Activated CD8-positive, alpha-beta T cell treated with anti-CD3 and anti-CD28 coated beads for 36 hours (primary cell): Measurements from ENCODE around the gene SPINK6. TPM values are rescaled to one million over a fixed set of nuclear protein-coding genes. Genes with fewer than 3 reads are reported as not detected.

Source experiments
- ATAC-seq: fragments of 200-7000 bp; cut with Tn5 transposase; one replicate; pipeline ENCODE4 v1.10.0; 2021; ENCODE audit warnings: mild to moderate bottlenecking, moderate library complexity
- CTCF ChIA-PET: fragments of 350-600 bp; sonication (Branson Sonifier 250); formaldehyde crosslinking; loops from one replicate; lab custom pipeline; 2021; ENCODE audit warnings: antibody characterized with exemption; lab: Charles Lee
- POLR2A ChIA-PET: fragments of 350-600 bp; sonication (Branson Sonifier 250); formaldehyde crosslinking; loops from one replicate; lab custom pipeline; 2021; ENCODE audit warnings: antibody characterized with exemption; lab: Charles Lee
- DNase-seq: peaks from one replicate; pipeline ENCODE4 v3.0.0-alpha.2; 2020
- H3K27ac Mint-ChIP-seq: one replicate; pipeline ENCODE4 v1.8.0; 2021; ENCODE audit warnings: mild to moderate bottlenecking, mixed read lengths
- H3K27me3 Mint-ChIP-seq: one replicate; pipeline ENCODE4 v1.8.0; 2021; ENCODE audit warnings: mixed read lengths
- H3K36me3 Mint-ChIP-seq: one replicate; pipeline ENCODE4 v1.8.0; 2021; ENCODE audit warnings: low read depth, mixed read lengths
- H3K4me1 Mint-ChIP-seq: one replicate; pipeline ENCODE4 v1.8.0; 2021; ENCODE audit warnings: low read depth, mixed read lengths
- H3K4me3 Mint-ChIP-seq: one replicate; pipeline ENCODE4 v1.8.0; 2021; ENCODE audit warnings: mild to moderate bottlenecking, moderate library complexity, mixed read lengths
- H3K9me3 Mint-ChIP-seq: one replicate; pipeline ENCODE4 v1.8.0; 2021; ENCODE audit warnings: mixed read lengths
- intact Hi-C: fragments of 100-400 bp; cut with micrococcal nuclease; formaldehyde crosslinking; loops from one replicate; pipeline ENCODE4 v1.10.0; 2022
- total RNA-seq, 2 experiments: library from RNA; stranded (reverse); gene quantifications; one replicate each; pipeline ENCODE4 v1.2.3, GENCODE V29; 2021
- TF ChIP-seq, protein P1 (sequence below): fragments of 200-600 bp; IDR thresholded peaks from one replicate; pipeline ENCODE4 v1.8.0; 2022; ENCODE audit warnings: antibody characterized with exemption, mild to moderate bottlenecking

SPINK6 gene
- total RNA-seq, 2 experiments from 2014 or later: not detected

DNA sequence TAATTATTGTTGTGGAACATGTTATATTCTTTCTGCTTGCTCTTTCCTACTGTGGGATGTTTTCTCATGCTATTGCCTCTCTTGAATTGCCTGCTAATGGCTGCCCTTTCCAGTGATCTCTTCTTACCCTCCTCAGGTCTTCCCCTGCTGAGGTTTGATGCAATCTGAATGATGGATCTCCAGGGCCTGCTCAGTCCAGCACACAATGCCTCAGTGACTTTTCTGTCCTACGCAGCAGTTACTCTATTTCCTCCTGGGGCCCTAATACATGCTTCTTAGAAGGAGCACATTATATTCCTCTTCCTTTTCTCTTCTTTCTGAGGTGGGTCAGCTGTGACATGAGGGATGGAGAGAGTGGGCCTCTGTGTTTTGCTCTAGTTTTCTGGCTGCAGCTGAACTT is 34.6 kb upstream of the SPINK6 start, which contains the start of gene SPINK14:
Gene SPINK14, plus strand, starts transcription at position 301 of the 400 bp plus-strand sequence. CDS start 1,187 bp downstream, outside the sequence.
- Mint-ChIP-seq H3K9me3 (no peaks in the 10 kb centered on the region), H3K4me1 (no peaks in the 10 kb centered on the region), H3K4me3 (no peak within 1 kb of the TSS), H3K27ac (no peak within 1 kb of the TSS), H3K27me3 (peaks cover 1% of the 10 kb centered on the region), H3K36me3 (no peaks in the 10 kb centered on the region)
- CTCF ChIA-PET: no interaction called here
- POLR2A ChIA-PET: no interaction called here
- intact Hi-C loops: no loop called here
- DNase-seq (no peak), ATAC-seq (no peak)
- TF ChIP-seq, protein P1, sequence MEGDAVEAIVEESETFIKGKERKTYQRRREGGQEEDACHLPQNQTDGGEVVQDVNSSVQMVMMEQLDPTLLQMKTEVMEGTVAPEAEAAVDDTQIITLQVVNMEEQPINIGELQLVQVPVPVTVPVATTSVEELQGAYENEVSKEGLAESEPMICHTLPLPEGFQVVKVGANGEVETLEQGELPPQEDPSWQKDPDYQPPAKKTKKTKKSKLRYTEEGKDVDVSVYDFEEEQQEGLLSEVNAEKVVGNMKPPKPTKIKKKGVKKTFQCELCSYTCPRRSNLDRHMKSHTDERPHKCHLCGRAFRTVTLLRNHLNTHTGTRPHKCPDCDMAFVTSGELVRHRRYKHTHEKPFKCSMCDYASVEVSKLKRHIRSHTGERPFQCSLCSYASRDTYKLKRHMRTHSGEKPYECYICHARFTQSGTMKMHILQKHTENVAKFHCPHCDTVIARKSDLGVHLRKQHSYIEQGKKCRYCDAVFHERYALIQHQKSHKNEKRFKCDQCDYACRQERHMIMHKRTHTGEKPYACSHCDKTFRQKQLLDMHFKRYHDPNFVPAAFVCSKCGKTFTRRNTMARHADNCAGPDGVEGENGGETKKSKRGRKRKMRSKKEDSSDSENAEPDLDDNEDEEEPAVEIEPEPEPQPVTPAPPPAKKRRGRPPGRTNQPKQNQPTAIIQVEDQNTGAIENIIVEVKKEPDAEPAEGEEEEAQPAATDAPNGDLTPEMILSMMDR: no peak

DNA sequence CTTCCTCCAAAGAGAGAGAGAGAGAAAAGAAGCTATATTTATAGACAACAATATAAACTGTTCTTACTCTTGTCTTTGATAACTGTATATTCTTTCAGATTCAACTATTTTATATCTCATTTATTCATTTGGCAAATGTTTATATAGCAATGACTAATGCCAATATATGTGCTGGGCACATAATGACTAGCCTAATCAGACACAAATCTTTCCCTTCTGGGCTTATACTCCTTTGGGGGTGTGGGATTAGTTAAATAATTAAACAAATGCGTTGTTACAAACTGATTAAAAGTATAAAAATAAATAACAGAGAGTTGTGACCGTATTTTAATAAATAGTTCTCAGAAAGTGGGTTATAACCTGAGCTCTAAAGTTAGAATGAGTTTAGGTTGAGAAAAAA is 30.5 kb upstream of the SPINK6 start:
- no peaks in the 10 kb centered on the region for H3K9me3 Mint-ChIP-seq
- ChIA-PET POLR2A (no interaction called here), CTCF (interaction anchor here (0.9 kb wide), 1 partner anchor 559 kb away, joined by 4 read pairs; no protein-coding TSS in a partner anchor)
- ATAC-seq (no peak), DNase-seq (no peak)
- H3K36me3 Mint-ChIP-seq: no peaks in the 10 kb centered on the region
- H3K27me3 Mint-ChIP-seq: peaks cover 5% of the 10 kb centered on the region
- intact Hi-C loops: no loop called here
- no peaks in the 10 kb centered on the region for H3K4me1 Mint-ChIP-seq
- H3K27ac Mint-ChIP-seq: no peak overlapping the region
- H3K4me3 Mint-ChIP-seq: no peak overlapping the region
- TF ChIP-seq, protein P1: no peak

DNA sequence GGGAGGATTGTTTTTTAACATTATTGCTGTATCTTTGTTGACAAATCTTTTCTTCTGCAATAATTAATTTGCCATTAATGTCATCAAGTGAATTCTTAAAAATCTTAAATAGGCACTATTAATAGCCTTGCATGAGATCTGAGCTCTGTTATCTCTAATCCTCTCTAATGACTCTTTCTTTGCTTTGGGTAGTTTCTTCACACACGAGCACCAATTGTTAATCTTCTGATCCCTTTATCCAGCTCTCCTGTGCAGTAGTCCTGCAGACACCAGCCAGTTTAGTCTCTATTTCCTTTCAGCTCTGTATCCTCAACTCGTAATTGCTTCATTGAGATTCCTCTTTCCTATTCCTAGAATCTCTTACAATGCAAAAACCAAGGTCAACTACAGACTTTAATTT is 26.4 kb upstream of the SPINK6 start:
- intact Hi-C loops: loop anchor here (5.0 kb wide), 1 partner anchor 556 kb away; no protein-coding TSS in a partner anchor
- Mint-ChIP-seq H3K4me3 (no peak overlapping the region), H3K9me3 (no peaks in the 10 kb centered on the region), H3K36me3 (no peaks in the 10 kb centered on the region), H3K27me3 (peaks cover 10% of the 10 kb centered on the region), H3K27ac (no peak overlapping the region), H3K4me1 (no peaks in the 10 kb centered on the region)
- DNase-seq: no peak
- ATAC-seq: no peak
- ChIA-PET POLR2A (no interaction called here), CTCF (interaction anchor here (2.8 kb wide), 1 partner anchor 554 kb away, joined by 10 read pairs; no protein-coding TSS in a partner anchor)
- TF ChIP-seq, protein P1: no peak

DNA sequence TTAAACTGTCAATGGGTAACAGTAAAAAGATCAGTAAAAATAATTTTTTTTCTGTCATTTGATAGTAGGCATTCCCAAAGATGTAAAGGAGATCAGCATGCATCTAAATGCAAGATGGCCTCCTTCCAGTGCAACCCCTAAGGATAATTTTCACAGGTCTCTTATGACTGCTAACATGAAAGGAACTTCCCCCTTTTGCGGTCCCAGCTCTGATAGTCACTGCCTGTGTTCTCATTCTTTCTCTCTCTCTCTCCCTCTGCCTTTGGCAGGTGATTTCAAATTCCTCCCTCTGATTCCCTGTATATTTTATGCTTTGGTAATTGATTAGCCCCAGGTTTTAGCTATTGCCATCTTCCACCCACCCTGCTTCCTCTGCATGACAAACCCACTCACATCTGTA is 25.6 kb upstream of the SPINK6 start:
- ATAC-seq (no peak), DNase-seq (no peak)
- intact Hi-C loops: loop anchor here (5.0 kb wide), 1 partner anchor 555 kb away; no protein-coding TSS in a partner anchor
- no peaks in the 10 kb centered on the region for H3K9me3 Mint-ChIP-seq
- TF ChIP-seq, protein P1: no peak
- POLR2A ChIA-PET: interaction anchor here (0.9 kb wide), 1 partner anchor 23 kb away, joined by 3 read pairs; no protein-coding TSS in a partner anchor
- no peaks in the 10 kb centered on the region for H3K4me1 Mint-ChIP-seq
- no peak overlapping the region for H3K4me3 Mint-ChIP-seq
- no peaks in the 10 kb centered on the region for H3K36me3 Mint-ChIP-seq
- H3K27ac Mint-ChIP-seq: no peak overlapping the region
- peaks cover 10% of the 10 kb centered on the region for H3K27me3 Mint-ChIP-seq
- CTCF ChIA-PET: no interaction called here

DNA sequence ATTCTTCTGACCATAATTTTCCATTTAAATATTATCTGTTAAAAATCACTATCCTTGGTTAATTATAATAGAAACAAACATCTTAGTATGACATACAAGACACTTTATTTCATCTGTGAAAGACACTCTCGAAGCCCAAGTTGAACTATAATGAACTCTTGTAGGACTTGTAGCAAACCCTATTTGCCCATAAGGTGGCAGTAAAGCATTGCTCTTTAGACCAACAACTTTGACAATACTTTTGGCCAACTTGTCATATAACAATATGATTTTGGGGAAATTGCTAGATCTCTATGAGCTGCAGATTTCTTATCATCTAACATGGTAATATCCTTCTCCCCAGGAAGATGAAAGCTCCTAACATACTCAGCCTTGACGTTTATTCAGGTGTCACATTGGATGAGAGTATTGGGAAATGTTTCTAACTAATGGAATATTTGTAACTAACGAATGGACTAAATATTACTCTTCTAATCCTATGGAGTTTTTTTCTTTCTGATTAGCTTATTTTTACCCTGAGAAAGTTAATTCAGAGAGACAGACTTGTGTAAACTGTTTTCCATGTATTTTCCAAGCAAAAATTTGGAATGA is 23.5 kb upstream of the SPINK6 start:
- Mint-ChIP-seq H3K27ac (no peak overlapping the region), H3K4me1 (no peaks in the 10 kb centered on the region), H3K9me3 (no peaks in the 10 kb centered on the region), H3K4me3 (no peak overlapping the region), H3K36me3 (no peaks in the 10 kb centered on the region), H3K27me3 (peaks cover 15% of the 10 kb centered on the region)
- peak; percentile 67 for ATAC-seq
- CTCF ChIA-PET: interaction anchor here (0.8 to 2.9 kb wide), 25 partner anchors 9 to 858 kb away, joined by 3 to 38 read pairs (median 4); no protein-coding TSS in a partner anchor
- intact Hi-C loops: loop anchor here (5.0 kb wide), 1 partner anchor 553 kb away; no protein-coding TSS in a partner anchor
- DNase-seq: peak; percentile 4
- POLR2A ChIA-PET: no interaction called here
- TF ChIP-seq, protein P1: peak; percentile 72
